Skeletal muscle satellite cell (primary cell): ENCODE measurements around the gene SLC38A6. TPM values are rescaled to one million over a fixed set of nuclear protein-coding genes. Genes with fewer than 3 reads are reported as not detected.
"Not testable (repeated sequence)": the region's sequence is repeated elsewhere in the genome, so short reads cannot be mapped to it uniquely, and the experiment has no call there.

Source experiments
- H3K27me3 ChIP-seq: 2 replicates; pipeline ENCODE4 v1.7.0; 2013; ENCODE audit warnings: low read length; ENCODE audit not compliant: control insufficient read depth, insufficient read depth
- H3K36me3 ChIP-seq: 2 replicates; pipeline ENCODE4 v1.7.0; 2013; ENCODE audit warnings: mild to moderate bottlenecking, control low read depth, low read length; ENCODE audit not compliant: insufficient read depth
- H3K4me1 ChIP-seq: 2 replicates; pipeline ENCODE4 v1.7.0; 2013; ENCODE audit warnings: low read length; ENCODE audit not compliant: control insufficient read depth, insufficient read depth
- H3K4me2 ChIP-seq: 2 replicates; pipeline ENCODE4 v1.7.0; 2013; ENCODE audit warnings: mild to moderate bottlenecking, low read length
- H3K4me3 ChIP-seq: 2 replicates; pipeline ENCODE4 v1.7.0; 2013; ENCODE audit warnings: low read length
- H3K9ac ChIP-seq: 2 replicates; pipeline ENCODE4 v1.7.0; 2013; ENCODE audit warnings: mild to moderate bottlenecking, low read depth, low read length, moderate library complexity
- H3K9me3 ChIP-seq: replicated peaks from 2 replicates; pipeline ENCODE4 v1.7.0; 2013; ENCODE audit warnings: mild to moderate bottlenecking, control low read depth, low read length
- small RNA-seq: library from RNA; depleted of rRNA; stranded (forward); fragments of <200 nt; gene quantifications from one replicate; pipeline ENCODE3, GENCODE V24; 2012

The SLC38A6 gene

GRCh38 chr14:61090432-61091216 lies 109.6 kb downstream of the SLC38A6 start:
- Histone ChIP-seq H3K27me3 (no peaks in the 10 kb centered on the region), H3K4me2 (no peak overlapping the region), H3K9me3 (no peaks in the 10 kb centered on the region), H3K36me3 (no peaks in the 10 kb centered on the region), H3K4me1 (peaks cover 8% of the 10 kb centered on the region), H3K4me3 (no peak overlapping the region), H3K9ac (no peak overlapping the region)

GRCh38 chr14:61091657-61092273 lies 110.7 kb downstream of the SLC38A6 start:
- H3K36me3 ChIP-seq: no peaks in the 10 kb centered on the region
- H3K4me3 ChIP-seq: no peak overlapping the region
- peaks cover 8% of the 10 kb centered on the region for H3K4me1 ChIP-seq
- no peak overlapping the region for H3K4me2 ChIP-seq
- no peak overlapping the region for H3K9ac ChIP-seq
- no peaks in the 10 kb centered on the region for H3K9me3 ChIP-seq
- H3K27me3 ChIP-seq: no peaks in the 10 kb centered on the region

GRCh38 chr14:61098096-61098495 lies 117.1 kb downstream of the SLC38A6 start:
- H3K9me3 ChIP-seq, H3K27me3 ChIP-seq, H3K36me3 ChIP-seq, H3K4me3 ChIP-seq, H3K4me2 ChIP-seq, H3K9ac ChIP-seq: not testable (repeated sequence)
- H3K4me1 ChIP-seq: peaks cover 24% of the 10 kb centered on the region

GRCh38 chr14:61098721-61099120 lies 117.7 kb downstream of the SLC38A6 start:
- Histone ChIP-seq H3K4me3 (no peak overlapping the region), H3K27me3 (no peaks in the 10 kb centered on the region), H3K36me3 (no peaks in the 10 kb centered on the region), H3K9ac (no peak overlapping the region), H3K4me2 (no peak overlapping the region), H3K4me1 (peaks cover 29% of the 10 kb centered on the region), H3K9me3 (no peaks in the 10 kb centered on the region)

- Histone ChIP-seq H3K27me3 (no peaks in the 10 kb centered on the region), H3K9me3 (no peaks in the 10 kb centered on the region), H3K4me2 (no peak overlapping the region), H3K4me1 (peaks cover 34% of the 10 kb centered on the region), H3K9ac (no peak overlapping the region), H3K4me3 (no peak overlapping the region), H3K36me3 (no peaks in the 10 kb centered on the region)
Measured at GRCh38 chr14:61099216-61099835, 118.3 kb downstream of the SLC38A6 start.

GRCh38 chr14:61101803-61102548 lies 120.9 kb downstream of the SLC38A6 start:
- Histone ChIP-seq H3K9ac (peak overlapping the region; percentile 82), H3K4me1 (peaks cover 48% of the 10 kb centered on the region), H3K4me3 (no peak overlapping the region), H3K4me2 (no peak overlapping the region), H3K9me3 (no peaks in the 10 kb centered on the region), H3K36me3 (no peaks in the 10 kb centered on the region), H3K27me3 (no peaks in the 10 kb centered on the region)

Small RNA genes lying within 50 kb of the gene (small RNA-seq; reads per million reads assigned to genes)
- gene RNU6-398P: not detected
